HG03571 (cell line): ENCODE results near the gene LHB.
"Not testable (repeated sequence)": the region's sequence is repeated elsewhere in the genome, so short reads cannot be mapped to it uniquely, and the experiment has no call there.

Source experiments
- ATAC-seq: cut with Tn5 transposase; IDR thresholded peaks from one replicate; pipeline ENCODE4 v1.9.1; 2021; ENCODE audit not compliant: unreplicated experiment

The LHB gene

DNA sequence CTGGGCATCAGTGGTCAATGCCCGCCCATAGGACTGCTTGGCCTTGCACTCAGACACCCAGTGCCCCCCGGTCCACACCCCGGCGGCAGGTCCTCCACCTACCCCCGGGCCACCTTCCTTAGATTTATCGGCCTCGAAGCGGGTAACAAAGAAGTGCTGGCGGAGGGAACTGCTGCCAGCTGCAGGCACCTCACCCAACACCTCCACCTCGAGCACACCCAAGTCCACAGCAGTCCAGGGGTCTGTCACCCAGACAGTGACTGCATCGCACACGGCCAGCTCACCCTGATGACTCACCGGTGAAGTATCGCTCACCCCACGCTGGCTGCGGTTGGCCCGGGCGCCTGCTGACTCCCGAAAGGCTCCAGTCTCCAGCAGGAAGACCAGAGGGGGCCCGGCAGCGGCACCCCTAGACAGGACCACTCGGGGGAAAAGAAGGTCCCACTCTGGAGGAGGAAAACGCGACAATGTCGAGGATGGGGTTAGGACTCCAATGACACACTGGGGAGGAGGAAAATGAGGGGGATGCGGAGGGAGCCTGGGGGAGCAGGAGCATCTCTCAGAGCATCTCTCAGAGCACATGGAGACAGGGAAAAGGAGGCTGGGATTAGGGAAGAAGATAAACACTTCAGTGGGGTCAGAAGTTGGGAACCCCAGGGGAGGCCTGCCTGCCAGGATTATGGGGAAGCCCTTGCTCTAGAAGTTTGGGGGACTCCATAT, 21.8 kb upstream of the LHB start:
- not testable (repeated sequence) for ATAC-seq

DNA sequence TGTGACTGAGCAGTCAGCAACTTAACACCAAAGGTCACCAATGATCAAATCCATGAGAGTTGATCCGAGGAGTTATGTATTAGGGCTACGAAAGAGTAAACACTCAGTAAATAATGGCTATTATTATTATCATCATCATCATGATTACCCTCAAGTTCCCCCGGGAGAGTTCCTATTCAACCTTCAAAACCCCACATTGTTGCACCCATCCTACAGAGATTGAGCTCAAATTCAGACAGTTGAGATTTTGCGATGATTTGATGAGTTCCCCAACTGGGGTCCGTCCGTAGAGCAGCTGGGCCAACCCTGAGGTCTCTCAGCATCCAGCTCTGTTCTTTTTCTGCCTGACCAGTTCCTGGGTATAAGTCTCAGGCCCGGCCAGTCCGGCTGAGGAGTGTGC, 21.2 kb upstream of the LHB start:
- ATAC-seq = not testable (repeated sequence)

GRCh38 chr19:49036815-49037214, 19.9 kb upstream of the LHB start, which contains the start of gene CGB1:
TSS of gene CGB1 (minus strand) at chr19:49036895. CDS start at chr19:49036711, 184 bp downstream.
- ATAC-seq = not testable (repeated sequence)

GRCh38 chr19:49031642-49032301, 14.9 kb upstream of the LHB start, which contains the start of gene CGB2:
TSS of gene CGB2 (plus strand) at chr19:49031890. CDS start at chr19:49032096, 206 bp downstream.
- ATAC-seq = not testable (repeated sequence)

- not testable (repeated sequence) for ATAC-seq
Measured at GRCh38 chr19:49030323-49030722, 13.4 kb upstream of the LHB start.

DNA sequence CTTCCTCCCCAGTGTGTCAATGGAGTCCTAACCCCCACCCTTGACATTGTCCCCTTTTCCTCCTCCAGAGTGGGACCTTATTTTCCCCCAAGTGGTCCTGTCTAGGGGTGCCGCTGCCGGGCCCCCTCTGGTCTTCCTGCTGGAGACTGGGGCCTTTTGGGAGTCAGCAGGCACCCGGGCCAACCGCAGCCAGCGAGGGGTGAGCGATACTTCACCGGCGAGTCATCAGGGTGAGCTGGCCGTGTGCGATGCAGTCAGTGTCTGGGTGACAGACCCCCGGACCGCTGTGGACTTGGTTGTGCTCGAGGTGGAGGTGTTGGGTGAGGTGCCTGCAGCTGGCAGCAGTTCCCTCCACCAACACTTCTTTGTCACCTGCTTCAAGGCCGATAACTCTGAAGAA, 12.9 kb upstream of the LHB start:
- ATAC-seq = not testable (repeated sequence)

DNA sequence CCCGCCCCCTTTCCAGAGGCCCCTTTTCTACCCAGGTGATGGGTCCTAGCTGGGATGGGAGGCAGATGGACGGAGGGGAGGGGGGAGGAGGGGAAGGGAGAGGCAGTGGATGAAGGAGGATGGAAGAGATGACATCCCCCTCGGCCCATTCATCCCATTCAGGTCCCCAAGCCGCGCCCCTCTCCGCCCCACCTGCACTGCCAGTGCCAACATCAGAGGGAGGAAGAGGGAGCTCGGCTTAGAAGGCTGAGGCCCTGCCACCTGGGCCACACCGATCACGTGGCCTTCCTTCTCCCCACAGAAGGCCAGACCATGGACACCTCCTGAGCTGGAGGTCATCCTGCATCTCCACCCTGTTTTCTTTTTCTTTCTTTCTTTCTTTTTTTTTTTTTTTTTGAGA, 11.8 kb upstream of the LHB start:
- not testable (repeated sequence) for ATAC-seq

GRCh38 chr19:49025599-49025998, 8.7 kb upstream of the LHB start:
- not testable (repeated sequence) for ATAC-seq

DNA sequence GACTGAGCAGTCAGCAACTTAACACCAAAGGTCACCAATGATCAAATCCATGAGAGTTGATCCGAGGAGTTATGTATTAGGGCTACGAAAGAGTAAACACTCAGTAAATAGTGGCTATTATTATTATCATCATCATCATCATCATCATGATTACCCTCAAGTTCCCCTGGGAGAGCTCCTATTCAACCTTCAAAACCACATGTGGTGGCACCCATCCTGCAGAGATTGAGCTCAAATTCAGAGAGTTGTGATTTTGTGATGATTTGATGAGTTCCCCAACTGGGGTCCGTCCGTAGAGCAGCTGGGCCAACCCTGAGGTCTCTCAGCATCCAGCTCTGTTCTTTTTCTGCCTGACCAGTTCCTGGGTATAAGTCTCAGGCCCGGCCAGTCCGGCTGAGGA, 8.2 kb upstream of the LHB start:
- not testable (repeated sequence) for ATAC-seq

- ATAC-seq = not testable (repeated sequence)
Measured at GRCh38 chr19:49024233-49024632, 7.3 kb upstream of the LHB start, which contains the start of gene CGB3. TSS of gene CGB3 (minus strand) at chr19:49024333. CDS start at chr19:49023971, 362 bp downstream.

- ATAC-seq = no peak
Measured at GRCh38 chr19:49022116-49022515, 5.2 kb upstream of the LHB start.

GRCh38 chr19:49020931-49021895, 4.3 kb upstream of the LHB start:
- no peak for ATAC-seq

DNA sequence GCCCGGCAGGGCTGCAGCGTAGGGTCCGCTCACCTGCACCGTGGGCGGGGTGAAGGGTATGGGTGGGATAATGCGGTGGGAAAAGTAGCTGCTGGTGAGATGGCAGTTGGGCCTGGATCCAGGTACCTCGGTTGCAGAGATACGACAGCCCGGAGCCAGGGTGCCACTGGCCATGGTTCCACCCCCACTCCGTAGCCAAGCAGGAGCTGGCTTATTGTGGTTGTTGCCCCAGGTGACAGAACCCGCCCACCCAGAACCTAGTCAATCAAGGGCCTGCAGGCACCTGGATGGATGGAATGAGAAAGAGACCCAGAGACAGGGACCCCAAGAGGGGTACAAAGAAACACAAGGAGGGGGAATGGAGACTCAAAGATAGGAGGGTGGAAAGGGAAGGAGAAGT, 3.5 kb upstream of the LHB start:
- no peak for ATAC-seq

DNA sequence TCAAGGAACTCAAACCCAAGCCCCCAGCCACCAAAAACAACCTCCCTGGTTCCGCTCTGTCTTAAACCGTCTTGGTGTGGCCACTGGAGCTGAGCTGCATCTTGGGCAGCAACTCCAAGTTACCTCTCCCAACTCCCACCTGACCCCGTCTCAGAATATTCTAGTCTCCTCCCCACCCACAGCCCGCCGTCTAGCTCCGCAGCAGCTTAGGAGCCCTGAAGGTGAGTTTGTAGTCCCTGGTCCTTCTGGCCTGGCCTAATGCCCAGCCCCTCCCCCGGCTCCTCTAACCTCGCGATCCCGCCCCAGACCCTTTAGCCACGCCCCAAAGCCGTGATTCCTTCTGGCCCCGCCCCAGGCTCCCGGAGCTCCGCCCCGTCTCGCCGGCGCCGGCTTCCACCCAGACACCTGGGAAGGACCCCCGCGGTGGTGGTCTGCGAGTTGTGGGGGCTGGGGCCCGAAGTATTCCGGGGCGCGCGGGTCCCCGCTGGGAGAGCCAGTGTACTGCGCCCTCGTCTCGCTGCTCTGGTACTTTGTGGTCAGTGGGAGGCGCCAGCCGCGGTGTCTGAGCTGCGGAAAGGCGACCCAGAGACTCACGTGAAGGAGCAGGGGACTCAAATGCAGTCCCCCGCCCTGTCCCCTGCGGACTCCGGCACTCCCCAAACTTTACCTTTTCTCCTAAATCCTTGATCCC, 2.5 kb upstream of the LHB start:
- ATAC-seq = no peak

DNA sequence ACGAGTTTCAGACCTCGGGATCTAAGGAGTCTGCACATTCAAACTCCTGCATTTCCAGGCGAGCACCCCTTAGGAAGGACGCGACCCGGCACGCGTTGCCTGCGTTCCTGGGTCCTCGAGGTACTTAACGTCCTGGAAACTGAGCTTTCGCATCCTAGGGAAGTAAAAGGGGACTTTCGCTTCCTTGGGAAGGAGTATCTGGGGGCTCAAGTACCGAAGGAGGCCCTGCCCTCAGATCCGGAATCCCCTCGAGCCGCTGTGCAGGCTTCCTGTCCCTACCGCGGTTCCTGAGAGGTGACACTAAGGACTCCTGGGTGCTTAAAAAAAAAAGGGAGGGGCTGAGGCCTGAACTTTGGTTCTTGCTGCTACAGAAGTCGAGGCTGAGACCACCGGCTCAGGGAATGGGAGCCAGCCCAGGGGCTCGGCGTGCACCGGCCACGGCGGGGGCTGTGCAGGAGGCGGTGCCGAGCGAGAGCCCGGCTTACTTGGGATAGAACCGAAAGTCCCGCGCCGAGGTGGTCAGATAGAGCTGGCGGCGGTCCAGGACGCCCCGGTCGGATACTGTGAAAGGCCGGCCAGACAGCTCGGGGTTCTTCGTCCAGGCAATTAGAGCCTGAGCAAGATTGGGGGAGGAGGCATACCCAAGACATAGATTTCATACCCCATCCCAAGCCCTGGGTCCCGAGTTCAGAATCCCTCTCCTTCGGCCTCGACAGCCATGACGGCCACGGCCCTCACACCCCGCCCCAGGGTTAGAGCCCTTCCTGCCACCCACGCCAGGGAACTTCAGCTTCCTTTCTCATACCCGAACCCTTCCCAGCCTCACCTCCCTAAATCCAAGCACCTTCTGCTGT, 1.7 kb upstream of the LHB start:
- not testable (repeated sequence) for ATAC-seq

DNA sequence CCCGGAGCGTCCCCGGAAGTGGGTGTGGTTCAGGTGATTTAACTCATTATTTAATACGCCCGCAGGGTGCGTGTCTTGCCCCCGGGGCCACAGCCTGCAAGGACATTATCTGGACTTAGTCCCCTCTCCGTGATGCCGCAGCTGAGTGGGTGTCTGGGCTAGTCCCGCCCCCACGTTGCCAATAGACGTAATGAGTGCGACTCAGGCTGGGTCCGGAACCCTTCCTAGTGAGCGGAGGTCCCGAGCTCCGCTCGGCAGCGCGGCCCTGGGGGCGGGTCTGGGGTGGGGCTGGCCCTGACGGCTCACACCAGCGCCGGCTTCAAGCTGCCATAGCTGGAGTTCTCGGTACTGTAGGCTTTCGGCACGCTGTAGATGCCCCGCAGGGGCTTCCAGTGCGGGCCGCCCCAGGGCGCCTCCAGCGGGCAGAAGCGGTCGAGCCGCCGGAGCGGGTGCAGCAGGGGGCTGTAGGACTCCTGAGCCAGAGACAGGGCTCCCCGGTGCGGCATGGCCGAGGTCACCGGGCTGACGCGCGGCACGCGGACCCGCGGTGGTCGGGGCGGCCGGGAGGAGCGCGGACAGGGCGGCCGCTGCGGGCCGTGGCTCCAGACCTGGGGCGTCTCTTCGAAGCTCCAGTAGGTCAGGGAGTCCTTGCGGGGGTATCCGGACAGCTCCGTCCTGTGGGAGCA, 918 bp upstream of the LHB start:
- no peak for ATAC-seq

GRCh38 chr19:49016067-49016839, 638 bp downstream of the LHB start:
- ATAC-seq = no peak

- ATAC-seq = no peak
Measured at GRCh38 chr19:49014870-49015255, 2.0 kb downstream of the LHB start.
